H9 (cell line): ENCODE data around the gene DMXL1. TPM values are rescaled to one million over a fixed set of nuclear protein-coding genes. Genes with fewer than 3 reads are reported as not detected.

Experiments
- DNase-seq: peaks from one replicate; pipeline ENCODE4 v3.0.0-alpha.2; 2017
- H2AFZ ChIP-seq: one replicate; pipeline ENCODE4 v1.6.1; 2013; ENCODE audit warnings: mild to moderate bottlenecking, low read length, control low read depth, moderate library complexity
- H2AK5ac ChIP-seq: 2 replicates; pipeline ENCODE4 v1.6.1; 2013; ENCODE audit warnings: low read length, control low read depth, mixed read lengths; ENCODE audit not compliant: insufficient read length
- H2BK120ac ChIP-seq: one replicate; pipeline ENCODE4 v1.6.1; 2013; ENCODE audit warnings: low read depth, mild to moderate bottlenecking, low read length, control low read depth, inconsistent platforms; ENCODE audit not compliant: poor library complexity, severe bottlenecking
- H2BK12ac ChIP-seq: 2 replicates; pipeline ENCODE4 v1.6.1; 2013; ENCODE audit warnings: low read length, control low read depth, mixed read lengths, low read depth; ENCODE audit not compliant: insufficient read length
- H2BK15ac ChIP-seq: 2 replicates; pipeline ENCODE4 v1.6.1; 2013; ENCODE audit warnings: low read depth, low read length, control low read depth
- H2BK20ac ChIP-seq: one replicate; pipeline ENCODE4 v1.6.1; 2013; ENCODE audit warnings: low read depth, mild to moderate bottlenecking, low read length, control low read depth, inconsistent platforms; ENCODE audit not compliant: poor library complexity, severe bottlenecking
- H2BK5ac ChIP-seq: 2 replicates; pipeline ENCODE4 v1.6.1; 2013; ENCODE audit warnings: low read length, control low read depth, mixed read lengths; ENCODE audit not compliant: insufficient read length
- H3K14ac ChIP-seq: 2 replicates; pipeline ENCODE4 v1.6.1; 2013; ENCODE audit warnings: low read length, control low read depth; ENCODE audit not compliant: insufficient read depth
- H3K18ac ChIP-seq: 2 replicates; pipeline ENCODE4 v1.6.1; 2013; ENCODE audit warnings: low read depth, mild to moderate bottlenecking, mixed read lengths, low read length, control low read depth; ENCODE audit not compliant: insufficient read length
- H3K23ac ChIP-seq: 2 replicates; pipeline ENCODE4 v1.6.1; 2013; ENCODE audit warnings: low read length, control low read depth, mixed read lengths, low read depth; ENCODE audit not compliant: insufficient read length
- H3K23me2 ChIP-seq: 2 replicates; pipeline ENCODE4 v1.6.1; 2013; ENCODE audit warnings: low read depth, mild to moderate bottlenecking, mixed read lengths, low read length, control low read depth; ENCODE audit not compliant: insufficient read length, poor library complexity, severe bottlenecking
- H3K27ac ChIP-seq: 2 replicates; pipeline ENCODE4 v1.5.1; 2013; ENCODE audit warnings: low read length, control low read depth, mixed read lengths, low read depth; ENCODE audit not compliant: insufficient read length
- H3K27me3 ChIP-seq: 2 replicates; pipeline ENCODE4 v1.6.1; 2013; ENCODE audit warnings: low read length, control low read depth, inconsistent platforms; ENCODE audit not compliant: insufficient read depth
- H3K4ac ChIP-seq: 2 replicates; pipeline ENCODE4 v1.6.1; 2013; ENCODE audit warnings: low read depth, mild to moderate bottlenecking, control low read depth, inconsistent platforms, low read length, moderate library complexity
- H3K4me1 ChIP-seq: 2 replicates; pipeline ENCODE4 v1.6.1; 2013; ENCODE audit warnings: low read length, control low read depth, inconsistent platforms; ENCODE audit not compliant: insufficient read depth
- H3K4me2 ChIP-seq: 2 replicates; pipeline ENCODE4 v1.6.1; 2013; ENCODE audit warnings: low read length, control low read depth, mixed read lengths; ENCODE audit not compliant: insufficient read length, insufficient read depth
- H3K56ac ChIP-seq: 2 replicates; pipeline ENCODE4 v1.6.1; 2013; ENCODE audit warnings: low read depth, mild to moderate bottlenecking, mixed read lengths, low read length, control low read depth; ENCODE audit not compliant: insufficient read length
- H3K79me1 ChIP-seq: 2 replicates; pipeline ENCODE4 v1.6.1; 2013; ENCODE audit warnings: low read depth, mild to moderate bottlenecking, moderate library complexity, low read length, control low read depth, inconsistent platforms; ENCODE audit not compliant: insufficient read depth, poor library complexity, severe bottlenecking
- H3K79me2 ChIP-seq: 2 replicates; pipeline ENCODE4 v1.6.1; 2013; ENCODE audit warnings: low read length, control low read depth, inconsistent platforms; ENCODE audit not compliant: insufficient read depth
- H3K9ac ChIP-seq: 2 replicates; pipeline ENCODE4 v1.6.1; 2013; ENCODE audit warnings: low read length, control low read depth, mixed read lengths; ENCODE audit not compliant: insufficient read length; ENCODE audit errors: extremely low read depth
- H3K9me3 ChIP-seq: one replicate; pipeline ENCODE4 v1.6.1; 2013; ENCODE audit warnings: low read depth, low read length, inconsistent platforms; ENCODE audit not compliant: control insufficient read depth
- H3T11ph ChIP-seq: one replicate; pipeline ENCODE4 v1.6.1; 2013; ENCODE audit warnings: mild to moderate bottlenecking, low read length, control low read depth, inconsistent platforms
- H4K20me1 ChIP-seq: one replicate; pipeline ENCODE4 v1.6.1; 2013; ENCODE audit not compliant: control insufficient read depth, insufficient read length, insufficient read depth
- H4K5ac ChIP-seq: 2 replicates; pipeline ENCODE4 v1.6.1; 2013; ENCODE audit warnings: low read depth, mild to moderate bottlenecking, mixed read lengths, low read length, control low read depth; ENCODE audit not compliant: insufficient read length
- H4K8ac ChIP-seq: replicated peaks from 2 replicates; pipeline ENCODE4 v1.6.1; 2013; ENCODE audit warnings: low read length, control low read depth, mixed read lengths, low read depth; ENCODE audit not compliant: insufficient read length
- H4K91ac ChIP-seq: 2 replicates; pipeline ENCODE4 v1.6.1; 2013; ENCODE audit warnings: low read depth, mild to moderate bottlenecking, moderate library complexity, mixed read lengths, low read length, control low read depth; ENCODE audit not compliant: insufficient read length
- H3K27ac Mint-ChIP-seq, 3 experiments: 2 replicates in 2 of 3; 3 replicates in 1 of 3; pipeline ENCODE4 v1.8.0; 2020 to 2021; ENCODE audit warnings: mixed read lengths in 3 of 3, mild to moderate bottlenecking in 1 of 3, moderate library complexity in 1 of 3
- H3K27me3 Mint-ChIP-seq: 2 replicates; pipeline ENCODE4 v1.8.0; 2021; ENCODE audit warnings: low read depth, mild to moderate bottlenecking, moderate library complexity, mixed read lengths
- H3K36me3 Mint-ChIP-seq, 3 experiments: 2 replicates in 2 of 3; 3 replicates in 1 of 3; pipeline ENCODE4 v1.8.0; 2020 to 2021; ENCODE audit warnings: low read depth in 3 of 3, mixed read lengths in 3 of 3; ENCODE audit not compliant: insufficient read depth in 1 of 3
- H3K4me1 Mint-ChIP-seq, 2 experiments: 2 replicates each; pipeline ENCODE4 v1.8.0; 2020; ENCODE audit warnings: mixed read lengths in 2 of 2
- H3K4me3 Mint-ChIP-seq, 2 experiments: 2 replicates in 1 of 2; 3 replicates in 1 of 2; pipeline ENCODE4 v1.8.0; 2020 to 2021; ENCODE audit warnings: mild to moderate bottlenecking in 2 of 2, mixed read lengths in 2 of 2, moderate library complexity in 1 of 2
- H3K9me3 Mint-ChIP-seq, 2 experiments: 2 replicates in 1 of 2; 3 replicates in 1 of 2; pipeline ENCODE4 v1.8.0; 2020; ENCODE audit warnings: mild to moderate bottlenecking in 2 of 2, mixed read lengths in 2 of 2, moderate library complexity in 1 of 2
- CTCF ChIP-seq: fragments of 200-600 bp; sonication (generic); conservative IDR thresholded peaks from 3 replicates; pipeline ENCODE4 v1.8.0; 2021; ENCODE audit warnings: antibody characterized with exemption, mild to moderate bottlenecking
- WGBS: extraction: QIAGEN DNeasy Blood & Tissue Kit; methylation state at CpG from one replicate; pipeline ENCODE4 v1.1.7; 2013; ENCODE audit warnings: missing lambda C conversion rate, low lambda C conversion rate, mixed read lengths; ENCODE audit not compliant: insufficient read length; ENCODE audit errors: extremely low coverage; 5-methylcytosine and 5-hydroxymethylcytosine counted together
- total RNA-seq: library from RNA; stranded (reverse); gene quantifications from 2 replicates; pipeline ENCODE4 v1.2.1, GENCODE V29; 2021

DMXL1 gene
- total RNA-seq, 1 experiment from 2014 or later: 63.5 TPM

- no peaks in the 10 kb centered on the region for H3K27me3 ChIP-seq
- no peaks in the 10 kb centered on the region for H3K79me2 ChIP-seq
- DNase-seq: no peak
- H3K14ac ChIP-seq: no peak overlapping the region
- no peak overlapping the region for H3K18ac ChIP-seq
- no peaks in the 10 kb centered on the region for H3K79me1 ChIP-seq
- no peaks in the 10 kb centered on the region for H3K23me2 ChIP-seq
- H3K4me1 ChIP-seq: no peaks in the 10 kb centered on the region
- H3K4ac ChIP-seq: no peak overlapping the region
- no peaks in the 10 kb centered on the region for H3K9me3 ChIP-seq
- H3T11ph ChIP-seq: no peak overlapping the region
- no peak overlapping the region for H4K8ac ChIP-seq
- H2BK5ac ChIP-seq: no peak overlapping the region
- no peak for TF ChIP-seq CTCF
- H3K4me3 Mint-ChIP-seq: no peak overlapping the region
- no peak overlapping the region for H3K4me2 ChIP-seq
- no peaks in the 10 kb centered on the region for H4K20me1 ChIP-seq
- H2BK120ac ChIP-seq: no peak overlapping the region
- H2BK15ac ChIP-seq: no peak overlapping the region
- no CpG with 5 or more reads among the region's 1 CpG for whole genome bisulfite sequencing
- H3K27me3 Mint-ChIP-seq: no peaks in the 10 kb centered on the region
- H3K4me1 Mint-ChIP-seq: peaks cover 5% of the 10 kb centered on the region in 2 experiments; a peak in 3 of 4 replicates
- H2BK12ac ChIP-seq: no peak overlapping the region
- H3K36me3 Mint-ChIP-seq: no peaks in the 10 kb centered on the region
- H3K23ac ChIP-seq: no peak overlapping the region
- H2AK5ac ChIP-seq: no peak overlapping the region
- H3K9me3 Mint-ChIP-seq: no peaks in the 10 kb centered on the region
- H3K27ac Mint-ChIP-seq: no peak overlapping the region; a peak in 1 of 7 replicates
- H3K27ac ChIP-seq: no peak overlapping the region
- no peak overlapping the region for H2BK20ac ChIP-seq
- H2AFZ ChIP-seq: no peak overlapping the region
- H3K56ac ChIP-seq: no peak overlapping the region
- H3K9ac ChIP-seq: no peak overlapping the region
- no peak overlapping the region for H4K5ac ChIP-seq
- no peak overlapping the region for H4K91ac ChIP-seq
Measured at GRCh38 chr5:119284031-119284430, 213.1 kb downstream of the DMXL1 start.
